D721Med (cell line): ENCODE measurements around the gene ARMS2.

ENCODE experiments used
- DNase-seq: peaks from one replicate; pipeline ENCODE4 v3.0.0; 2011; ENCODE audit warnings: low spot score; ENCODE audit not compliant: insufficient read length
- FAIRE-seq: peaks from 2 replicates; lab custom pipeline; 2011; peaks lifted over from hg19 to GRCh38; lab: Jason Lieb, UNC
- CTCF ChIP-seq: IDR thresholded peaks from 2 replicates; pipeline ENCODE4 v1.5.1; 2012; ENCODE audit warnings: mild to moderate bottlenecking, control low read depth; ENCODE audit not compliant: insufficient read depth; ENCODE audit errors: missing control alignments

Gene ARMS2

GRCh38 chr10:122464586-122464985 lies 10.1 kb downstream of the ARMS2 start:
- DNase-seq (no peak), FAIRE-seq (no peak)
- TF ChIP-seq CTCF = no peak

GRCh38 chr10:122465401-122466040 lies 11.1 kb downstream of the ARMS2 start:
- peak; percentile 57 for DNase-seq
- peak; percentile 48 for FAIRE-seq
- TF ChIP-seq CTCF = no peak

GRCh38 chr10:122466951-122467381 lies 12.5 kb downstream of the ARMS2 start:
- no peak for TF ChIP-seq CTCF
- no peak for DNase-seq
- no peak for FAIRE-seq

- no peak for FAIRE-seq
- no peak for TF ChIP-seq CTCF
- no peak for DNase-seq
Observed at GRCh38 chr10:122467701-122468100, 13.2 kb downstream of the ARMS2 start.

- no peak for TF ChIP-seq CTCF
- DNase-seq (no peak), FAIRE-seq (no peak)
Observed at GRCh38 chr10:122468307-122468925, 14.0 kb downstream of the ARMS2 start.

GRCh38 chr10:122468926-122469781 lies 14.7 kb downstream of the ARMS2 start:
- FAIRE-seq (no peak), DNase-seq (no peak)
- no peak for TF ChIP-seq CTCF

GRCh38 chr10:122469848-122470247 lies 15.4 kb downstream of the ARMS2 start:
- FAIRE-seq (no peak), DNase-seq (no peak)
- no peak for TF ChIP-seq CTCF
